H1 (cell line): ENCODE data around the gene RAD51B. TPM values are rescaled to one million over a fixed set of nuclear protein-coding genes. Genes with fewer than 3 reads are reported as not detected.
A peak's percentile ranks its signal among the peaks of the same experiment; 100 is the strongest.

Source experiments
- ATF2 ChIP-seq: IDR thresholded peaks from 2 replicates; pipeline ENCODE4 v1.6.1; 2012; ENCODE audit warnings: low read length, inconsistent platforms
- CHD7 ChIP-seq: fragments of 300-600 bp; sonication (generic); IDR thresholded peaks from 2 replicates; pipeline ENCODE4 v1.7.1; 2012; ENCODE audit warnings: low read length, moderate library complexity, mild to moderate bottlenecking, inconsistent platforms; ENCODE audit not compliant: insufficient replicate concordance
- GABPA ChIP-seq: IDR thresholded peaks from 2 replicates; pipeline ENCODE4 v1.6.1; 2011; ENCODE audit warnings: mild to moderate bottlenecking, low read length, moderate library complexity, borderline replicate concordance; ENCODE audit not compliant: insufficient read depth
- RAD21 ChIP-seq, 2 experiments: IDR thresholded peaks in 1 of 2; conservative IDR thresholded peaks in 1 of 2; 2 replicates each; pipeline ENCODE4 v1.6.1; 2011; ENCODE audit warnings: low read depth in 2 of 2, low read length in 2 of 2, improper control_type of control experiment in 1 of 2, inconsistent platforms in 1 of 2, mild to moderate bottlenecking in 1 of 2, moderate library complexity in 1 of 2
- TBP ChIP-seq: IDR thresholded peaks from 2 replicates; pipeline ENCODE4 v1.6.1; 2011; ENCODE audit warnings: low read depth, low read length, improper control_type of control experiment
- polyA plus RNA-seq, 7 experiments: library from polyadenylated mRNA; depleted of rRNA in 3 of 7; stranded (reverse) in 5 of 7; unstranded in 2 of 7; fragments of >200 nt in 5 of 7; fragments of 200-250 nt in 2 of 7; gene quantifications; 1 replicate in 5 of 7; 2 replicates in 1 of 7; 4 replicates in 1 of 7; pipeline versions ENCODE4 v1.2.1 to v1.2.3, GENCODE V29; 2011 to 2013; ENCODE audit warnings: missing spikeins in 2 of 7, mixed read lengths in 2 of 7
- total RNA-seq: library from RNA; stranded (reverse); fragmentation: NEBNext Ultra II Directional; extraction: Animal tissue kit (Norgen Biotek cat#: 25700); gene quantifications from 2 replicates; pipeline ENCODE4 v1.2.1, GENCODE V29; 2021
- TF ChIP-seq, protein P1 (sequence below), 3 experiments: IDR thresholded peaks; 1 replicate in 2 of 3; 2 replicates in 1 of 3; pipeline versions ENCODE4 v1.5.1 to v1.6.1; 2011; ENCODE audit warnings: low read length in 3 of 3, mild to moderate bottlenecking in 3 of 3, inconsistent platforms in 2 of 3, low read depth in 1 of 3, moderate library complexity in 1 of 3; ENCODE audit not compliant: insufficient read depth in 1 of 3; ENCODE audit errors: control extremely low read depth in 1 of 3

Gene RAD51B
- total and polyA plus RNA-seq, 2 of the 8 experiments (the other 6 are each of a cell fraction or from before 2014, with no cell fraction given), result 3.9 to 14.9 TPM

DNA sequence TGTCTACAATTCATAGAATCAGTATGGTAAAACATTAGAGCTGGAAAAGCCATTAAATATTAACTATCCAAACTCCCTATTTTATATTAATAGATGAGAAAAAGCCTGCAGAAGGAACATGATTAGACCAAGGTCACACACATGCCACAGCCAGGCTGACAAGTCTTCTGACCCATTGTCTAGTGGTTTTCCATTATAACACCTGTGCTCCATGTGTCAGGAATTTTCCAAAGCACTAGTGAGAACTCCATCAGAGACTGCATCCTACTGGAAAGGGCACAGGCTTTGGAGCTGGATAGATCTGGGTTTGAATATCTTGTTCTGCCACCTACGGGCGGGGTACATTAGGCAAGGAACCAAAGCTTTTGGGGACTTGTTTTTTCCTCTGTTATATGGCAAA is 325.5 kb downstream of the RAD51B start (continued):
- TF ChIP-seq CHD7 (no peak), GABPA (no peak), ATF2 (no peak), RAD21 (IDR thresholded peaks at IDR 0.05 in 1 of 2, conservative IDR thresholded peaks at IDR 0.05 in 1 of 2; ENCODE audit: low read depth in 2 of 2, low read length in 2 of 2) (peak in 1 of 2 experiments; percentile 20; a peak in 1 of 4 replicates), TBP (no peak)
- TF ChIP-seq, protein P1, sequence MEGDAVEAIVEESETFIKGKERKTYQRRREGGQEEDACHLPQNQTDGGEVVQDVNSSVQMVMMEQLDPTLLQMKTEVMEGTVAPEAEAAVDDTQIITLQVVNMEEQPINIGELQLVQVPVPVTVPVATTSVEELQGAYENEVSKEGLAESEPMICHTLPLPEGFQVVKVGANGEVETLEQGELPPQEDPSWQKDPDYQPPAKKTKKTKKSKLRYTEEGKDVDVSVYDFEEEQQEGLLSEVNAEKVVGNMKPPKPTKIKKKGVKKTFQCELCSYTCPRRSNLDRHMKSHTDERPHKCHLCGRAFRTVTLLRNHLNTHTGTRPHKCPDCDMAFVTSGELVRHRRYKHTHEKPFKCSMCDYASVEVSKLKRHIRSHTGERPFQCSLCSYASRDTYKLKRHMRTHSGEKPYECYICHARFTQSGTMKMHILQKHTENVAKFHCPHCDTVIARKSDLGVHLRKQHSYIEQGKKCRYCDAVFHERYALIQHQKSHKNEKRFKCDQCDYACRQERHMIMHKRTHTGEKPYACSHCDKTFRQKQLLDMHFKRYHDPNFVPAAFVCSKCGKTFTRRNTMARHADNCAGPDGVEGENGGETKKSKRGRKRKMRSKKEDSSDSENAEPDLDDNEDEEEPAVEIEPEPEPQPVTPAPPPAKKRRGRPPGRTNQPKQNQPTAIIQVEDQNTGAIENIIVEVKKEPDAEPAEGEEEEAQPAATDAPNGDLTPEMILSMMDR (IDR thresholded peaks at IDR 0.05; ENCODE audit: control extremely low read depth in 1 of 3, insufficient read depth in 1 of 3, low read depth in 1 of 3, low read length in 3 of 3), result 0 out of 4 replicates have a peak, but pooled peaks of 1 of the 3 experiments have one; percentile 1
